T47D (cell line): ENCODE results near the gene RABGGTA.

Source experiments
- DNase-seq, 2 experiments: peaks; one replicate each; pipeline versions ENCODE4 v3.0.0 to v3.0.0-alpha.2; 2011 to 2012; ENCODE audit warnings: low read depth in 1 of 2, low spot score in 1 of 2
- JUND ChIP-seq: IDR thresholded peaks from 2 replicates; pipeline ENCODE4 v1.6.1; 2012; ENCODE audit warnings: low read depth
- in situ Hi-C: cut with HindIII; loops from 2 replicates; pipeline ENCODE4 v1.10.0; 2016; ENCODE audit warnings: low sequenced_read_pairs, low pct_unique_long_range_greater_than_20kb

Gene RABGGTA

DNA sequence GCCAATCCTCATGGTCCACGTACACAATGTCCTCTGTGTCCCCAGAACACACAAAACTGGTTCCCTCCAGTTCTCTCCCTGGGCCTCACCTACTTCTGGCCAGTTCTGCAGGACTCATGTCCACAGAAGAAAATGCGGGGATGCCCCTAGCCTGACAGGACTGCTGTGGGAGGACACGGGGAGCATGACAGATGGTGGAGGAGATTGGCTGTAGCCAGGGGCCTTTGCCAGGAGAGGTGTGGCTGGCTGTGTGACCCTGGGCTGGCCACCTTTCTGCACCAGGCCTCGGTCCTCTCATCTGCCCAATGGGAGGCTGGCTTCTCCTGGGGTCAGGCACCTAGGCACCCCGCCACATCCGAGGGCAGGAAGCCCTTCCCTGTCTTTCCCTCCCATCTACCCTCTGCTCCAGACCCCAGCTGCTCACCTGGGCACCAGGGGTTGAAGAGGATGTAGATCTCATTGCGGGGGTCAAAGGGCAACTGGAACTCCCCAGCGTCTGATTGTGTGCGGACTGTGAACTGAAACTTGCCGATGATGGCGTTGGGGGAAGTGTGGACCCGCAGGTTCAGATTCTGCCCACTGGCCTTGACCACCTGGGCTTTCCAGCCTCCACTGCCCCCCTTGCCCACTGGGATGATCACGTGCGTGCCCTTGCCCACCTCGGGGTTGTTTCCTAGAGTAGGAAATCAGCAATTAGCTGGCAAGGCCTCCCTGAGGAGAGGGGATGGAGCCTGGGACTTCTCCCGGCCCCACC, 11.2 kb downstream of the RABGGTA start:
- DNase-seq = peak in 1 of 2 experiments; percentile 12
- in situ Hi-C loops = no loop called here
- no peak for TF ChIP-seq JUND

DNA sequence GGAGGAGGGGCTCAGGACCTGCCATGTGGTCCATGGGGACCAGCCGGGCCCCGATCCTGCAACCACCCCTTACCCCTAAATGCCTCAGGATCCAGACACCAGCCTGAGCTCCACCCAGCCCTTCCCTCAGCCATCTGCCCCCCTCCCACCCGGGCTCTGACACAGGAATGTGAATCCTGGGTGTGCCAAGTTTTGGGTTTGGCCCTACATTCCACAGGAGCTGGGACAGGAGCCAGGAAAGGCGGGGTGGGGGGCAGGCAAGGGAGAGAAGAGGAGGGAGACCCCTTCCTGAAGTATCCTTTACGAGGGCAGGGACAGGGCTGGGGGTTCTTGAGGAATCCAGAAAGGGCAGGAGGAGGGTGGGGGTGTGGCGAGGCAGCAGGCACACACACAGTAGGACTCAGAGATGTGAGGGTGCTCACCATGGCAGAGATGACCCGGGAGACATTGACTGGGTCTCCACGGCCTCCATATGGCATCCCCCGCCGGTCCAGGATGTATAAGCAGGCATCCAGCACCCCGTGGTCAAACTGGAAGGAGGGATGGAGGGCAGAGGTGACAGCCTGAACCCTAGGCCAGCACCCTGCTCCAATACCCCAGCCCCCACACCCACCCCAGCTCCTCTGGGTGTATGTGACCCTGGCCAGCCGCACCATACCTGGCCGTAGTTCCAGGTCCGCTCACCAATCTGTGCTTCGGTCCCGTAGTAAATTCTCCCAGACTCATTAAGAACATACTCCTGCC, 11.9 kb downstream of the RABGGTA start:
- DNase-seq = peak in 1 of 2 experiments; percentile 36
- in situ Hi-C loops = no loop called here
- TF ChIP-seq JUND = no peak

DNA sequence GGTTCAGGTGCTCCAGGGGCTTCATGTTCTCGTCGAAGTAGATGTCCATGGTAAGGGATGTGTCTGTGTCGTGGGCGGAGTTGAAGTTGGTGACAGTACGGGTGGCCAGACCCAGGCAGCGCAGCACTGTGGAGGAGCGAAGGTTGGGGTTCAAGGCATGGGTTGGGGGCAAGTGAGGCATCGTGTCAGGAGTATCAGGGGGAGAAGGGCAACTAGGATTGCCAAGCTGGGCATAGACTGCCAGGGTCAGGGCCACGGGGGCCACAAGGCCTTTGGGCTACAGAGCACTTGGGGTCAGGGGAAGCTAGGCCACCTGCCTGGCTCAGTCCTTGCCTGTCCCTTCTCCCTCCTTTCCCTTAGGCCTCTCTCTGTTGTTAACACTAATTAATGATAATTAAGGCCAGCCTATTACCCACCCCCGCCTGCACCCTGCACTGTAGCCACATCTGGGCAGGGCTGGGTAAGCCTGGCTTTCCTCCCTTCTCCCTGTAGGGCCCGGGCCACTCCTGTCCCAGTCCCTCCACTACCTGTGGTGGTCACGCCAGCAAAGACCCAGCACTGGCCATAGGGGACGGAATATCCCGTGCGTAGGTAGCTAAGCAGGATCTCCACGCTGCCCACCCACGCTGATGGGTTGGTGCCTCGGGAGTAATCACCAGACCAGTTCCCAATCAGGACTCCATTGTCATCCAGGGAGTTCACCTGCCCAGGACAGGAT, 12.7 kb downstream of the RABGGTA start:
- no peak for TF ChIP-seq JUND
- in situ Hi-C loops = no loop called here
- no peak for DNase-seq

DNA sequence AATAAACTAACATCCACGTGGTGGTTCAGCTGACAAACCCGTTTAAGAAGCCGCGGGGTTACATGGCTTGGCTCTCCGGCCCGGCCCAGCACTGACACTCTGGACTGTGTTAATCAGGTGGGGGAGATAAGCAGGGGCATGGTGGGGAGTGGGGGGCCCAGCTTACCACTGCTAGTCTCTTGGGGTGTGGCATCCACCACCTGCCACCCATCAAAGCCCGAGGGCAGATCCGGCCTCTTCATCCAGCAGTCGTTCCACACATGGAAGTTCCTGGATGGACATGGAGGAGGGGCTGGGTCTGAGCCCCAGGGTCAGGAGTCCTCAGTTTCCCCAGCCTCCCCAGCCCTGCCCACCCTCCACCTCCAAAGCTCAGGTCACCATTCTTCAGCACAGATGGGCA, 13.3 kb downstream of the RABGGTA start:
- in situ Hi-C loops = no loop called here
- DNase-seq = no peak
- no peak for TF ChIP-seq JUND

DNA sequence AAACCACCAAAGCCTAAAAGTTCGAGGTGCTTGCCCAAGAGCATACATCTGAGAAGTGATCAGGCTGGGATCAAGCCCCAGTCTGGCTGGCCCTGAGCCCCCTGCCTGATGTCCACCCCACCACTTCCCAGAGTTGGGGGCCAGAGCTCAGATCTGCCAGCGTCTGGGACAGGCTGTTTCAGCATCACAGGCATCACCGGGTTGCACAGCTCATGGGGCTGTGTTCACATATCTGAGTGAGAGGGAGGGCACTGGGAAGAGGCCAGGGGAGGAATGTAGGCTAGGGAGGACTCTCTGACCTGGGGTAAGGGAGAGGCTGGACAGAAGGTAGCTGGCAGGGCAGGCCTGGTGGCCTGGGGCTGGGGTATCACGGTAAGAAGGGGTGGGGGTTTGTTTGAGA, 14.4 kb downstream of the RABGGTA start:
- TF ChIP-seq JUND = no peak
- DNase-seq = no peak
- in situ Hi-C loops = no loop called here

DNA sequence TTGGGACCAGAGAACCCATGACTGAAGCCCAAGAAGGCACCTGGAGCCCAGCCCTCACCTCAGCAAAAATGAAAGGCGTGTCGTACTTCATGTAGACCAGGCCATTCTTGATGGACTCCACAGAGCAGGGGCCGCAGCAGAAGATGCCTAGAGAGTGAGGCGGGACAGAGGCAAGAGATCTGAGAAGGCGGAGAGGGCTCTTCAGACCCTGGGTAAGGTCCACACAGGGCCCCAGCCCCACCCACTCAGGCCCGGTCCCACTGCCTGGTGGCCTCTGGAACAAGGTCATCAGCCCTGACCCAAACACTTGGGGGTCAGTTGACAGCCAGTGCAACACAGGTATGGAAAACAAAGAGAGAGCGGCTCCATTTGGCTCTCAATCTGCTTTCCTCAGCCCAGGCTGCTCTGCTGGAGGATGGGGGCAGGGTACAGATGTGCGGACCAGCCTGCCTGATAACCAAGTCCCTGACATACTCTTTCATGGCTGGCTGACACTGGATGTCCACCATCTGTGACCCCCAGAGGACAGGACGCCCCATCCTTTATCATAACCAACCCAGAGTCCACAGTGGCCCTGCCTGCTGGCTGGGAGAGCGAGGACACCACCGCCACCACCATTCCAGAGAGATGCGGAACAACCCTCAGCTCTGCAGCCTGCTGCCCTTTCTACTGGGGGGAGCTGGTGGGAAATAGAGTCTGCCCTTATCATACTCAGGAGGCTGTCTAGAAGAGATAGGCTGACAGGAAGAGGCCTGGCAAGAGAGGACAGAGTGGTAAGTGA, 15.3 kb downstream of the RABGGTA start:
- no peak for DNase-seq
- in situ Hi-C loops = no loop called here

DNA sequence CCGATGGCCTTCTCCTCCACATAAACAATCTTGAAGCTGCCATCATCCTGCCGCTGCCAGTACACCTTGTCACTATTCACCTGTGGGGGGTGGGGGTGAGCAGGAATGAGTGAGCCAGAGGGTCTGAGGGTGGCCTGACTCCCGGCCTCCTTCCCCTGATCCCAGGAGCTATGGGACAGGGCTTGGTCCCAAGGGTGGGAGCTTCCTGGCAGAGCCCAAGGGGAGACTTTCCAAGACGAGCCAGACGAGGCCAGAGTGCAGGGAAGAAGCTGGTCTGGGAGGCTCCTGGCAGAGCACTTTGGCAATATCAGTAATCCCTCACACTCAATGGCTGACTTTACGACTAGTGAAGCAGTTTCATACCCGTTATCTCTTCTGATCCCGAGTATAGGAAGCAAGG, 16.0 kb downstream of the RABGGTA start:
- in situ Hi-C loops = no loop called here
- DNase-seq = no peak
- TF ChIP-seq JUND = no peak

More for the DNA sequence above, 15.3 kb downstream of the RABGGTA start:
- TF ChIP-seq JUND = no peak

DNA sequence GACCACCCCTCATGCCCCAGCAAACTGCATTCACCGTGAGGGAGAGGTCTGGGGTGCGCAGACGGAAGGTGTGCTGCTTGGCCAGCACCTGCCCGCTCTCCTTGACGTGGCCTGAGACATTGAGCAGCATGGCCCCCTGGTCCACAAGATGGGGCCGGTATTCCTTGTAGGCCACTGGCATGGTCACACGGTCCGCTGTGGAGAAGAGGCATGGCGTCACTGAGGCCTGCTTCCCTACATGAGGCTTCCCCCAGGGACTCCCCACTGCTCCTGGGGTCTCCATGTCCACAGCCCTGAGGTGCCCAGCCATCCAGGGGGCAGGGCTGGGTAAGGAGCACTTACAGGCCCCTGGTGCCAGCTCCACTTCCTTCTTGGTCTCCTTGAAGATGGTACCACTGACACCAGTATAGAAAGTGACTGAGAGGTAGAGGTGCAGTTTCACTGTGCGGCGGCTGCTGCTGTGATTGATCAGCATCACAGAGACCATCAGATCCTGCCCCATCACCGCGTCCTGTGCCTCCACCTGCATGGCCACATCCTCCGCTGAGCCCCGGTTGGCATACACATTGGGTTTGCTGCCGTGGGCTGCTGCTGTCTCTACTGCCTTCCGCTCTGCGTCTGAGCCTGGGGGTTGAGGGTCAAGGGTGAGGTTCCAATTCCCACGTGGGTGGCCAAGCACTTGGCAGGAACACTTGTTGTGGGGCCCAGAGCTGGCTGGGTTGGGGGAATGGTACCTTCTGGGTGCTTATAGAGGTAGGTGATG, 16.6 kb downstream of the RABGGTA start:
- DNase-seq = no peak
- TF ChIP-seq JUND = no peak
- in situ Hi-C loops = no loop called here

DNA sequence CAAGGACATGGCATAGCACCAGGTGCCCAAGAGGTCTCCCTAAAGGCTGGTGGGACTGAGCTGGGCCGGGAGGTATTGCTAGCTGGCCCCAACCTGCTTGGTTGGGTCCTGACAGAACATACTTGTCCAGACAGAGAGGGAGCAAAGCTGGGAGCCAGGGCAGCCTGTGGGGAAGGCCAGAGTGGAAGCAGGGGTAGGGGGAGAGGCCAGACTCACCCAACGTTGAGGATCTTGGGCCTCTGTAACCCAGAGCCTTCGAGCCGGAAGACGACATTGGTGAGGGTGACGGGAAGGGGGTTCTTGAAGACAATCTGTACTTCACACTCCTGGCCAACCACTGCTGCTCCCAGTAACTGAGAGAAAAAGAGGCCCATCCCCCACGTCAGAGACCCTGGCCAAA, 17.5 kb downstream of the RABGGTA start:
- no peak for TF ChIP-seq JUND
- in situ Hi-C loops = no loop called here
- DNase-seq = no peak

DNA sequence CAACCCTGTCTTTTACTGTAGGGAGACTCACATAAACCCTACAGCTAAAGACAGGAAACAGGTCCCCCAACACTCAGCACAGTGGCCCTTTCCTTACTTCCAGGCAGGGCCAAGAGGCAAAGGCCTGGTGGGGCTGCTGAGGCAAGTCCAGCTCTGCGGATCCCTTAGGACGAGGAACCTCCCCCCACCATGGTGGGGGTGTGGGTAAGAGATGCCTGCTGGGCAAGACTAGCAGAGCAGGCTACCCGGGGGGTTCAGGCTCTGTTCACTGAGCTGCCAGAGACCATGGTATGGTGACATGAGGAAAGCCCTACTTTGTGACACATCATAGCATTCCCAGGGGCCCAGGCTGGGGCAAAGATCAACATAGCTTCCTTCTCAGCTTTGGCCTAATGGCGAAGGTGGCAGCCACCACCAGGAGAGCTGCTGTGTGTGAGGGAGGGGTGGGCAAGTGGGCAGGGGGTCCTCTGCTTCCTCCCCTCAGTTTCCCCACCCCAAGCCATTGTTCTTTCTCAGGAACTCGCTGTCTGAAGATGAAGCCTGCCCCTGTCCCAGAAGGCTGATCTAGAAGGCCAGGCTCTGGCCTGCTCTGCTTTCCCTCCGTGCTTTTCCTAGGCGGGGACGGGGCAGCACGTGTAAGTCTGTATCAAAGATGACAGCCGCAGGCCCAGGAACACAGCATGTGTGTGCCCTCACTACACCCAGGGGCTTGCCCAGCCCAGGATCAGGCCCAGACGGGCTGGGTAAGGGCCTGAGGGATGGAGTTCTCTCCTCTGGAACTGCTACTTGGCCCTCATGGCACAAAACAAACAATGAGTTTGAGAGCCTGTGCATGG, 18.9 kb downstream of the RABGGTA start:
- DNase-seq = no peak
- in situ Hi-C loops = no loop called here

DNA sequence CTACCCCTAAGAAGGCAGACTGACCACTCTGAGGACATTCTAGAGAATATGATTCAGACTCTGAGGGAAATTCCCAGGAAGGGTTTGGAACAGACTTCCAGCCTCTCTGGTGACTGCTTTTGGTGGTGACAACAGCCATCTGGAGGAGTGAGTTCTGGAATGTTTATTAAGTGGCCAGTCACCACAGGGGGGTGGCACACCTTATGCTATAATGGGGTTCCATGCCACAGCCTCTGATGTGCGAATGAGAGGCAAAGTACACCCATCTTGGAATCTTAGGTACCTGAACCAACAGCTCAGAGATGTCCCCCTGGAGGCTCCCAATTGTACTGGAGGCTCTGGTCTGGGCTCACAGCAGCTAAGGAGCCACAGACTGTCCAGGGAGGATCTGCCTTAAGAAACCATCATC, 19.5 kb downstream of the RABGGTA start:
- no peak for DNase-seq
- in situ Hi-C loops = no loop called here
- TF ChIP-seq JUND = no peak

More for the DNA sequence above, 18.9 kb downstream of the RABGGTA start:
- TF ChIP-seq JUND = no peak
